GM19239 (cell line): Measurements from ENCODE around the gene ZDHHC9.

Experiments used
- DNase-seq: peaks from one replicate; pipeline ENCODE4 v3.0.0; 2011; ENCODE audit warnings: low spot score; ENCODE audit not compliant: insufficient read length
- FAIRE-seq: peaks from 2 replicates; lab custom pipeline; 2011; peaks lifted over from hg19 to GRCh38; lab: Jason Lieb, UNC

The ZDHHC9 gene

DNA sequence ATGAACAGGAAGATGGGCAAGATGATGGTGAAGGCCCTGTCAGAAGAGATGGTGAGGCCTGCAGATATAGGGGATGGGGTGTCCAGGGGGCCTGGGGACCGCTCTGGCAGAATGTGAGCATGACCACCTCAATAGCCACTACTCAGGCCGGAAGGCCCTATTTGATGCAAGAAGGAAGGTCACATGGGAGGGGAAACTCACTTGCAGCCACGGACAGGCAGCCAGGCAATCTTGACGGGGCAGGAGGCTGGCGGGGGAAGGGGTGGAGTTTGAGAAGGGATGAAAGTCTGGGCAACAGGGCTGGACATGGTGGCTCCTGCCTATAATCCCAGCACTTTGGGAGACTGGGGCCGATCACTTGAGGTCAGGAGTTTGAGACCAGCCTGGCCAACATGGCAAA, 55.2 kb downstream of the ZDHHC9 start:
- FAIRE-seq = no peak
- DNase-seq = no peak

GRCh38 chrX:129787336-129788055, 56.2 kb downstream of the ZDHHC9 start:
- DNase-seq = no peak
- peak; percentile 31 for FAIRE-seq

DNA sequence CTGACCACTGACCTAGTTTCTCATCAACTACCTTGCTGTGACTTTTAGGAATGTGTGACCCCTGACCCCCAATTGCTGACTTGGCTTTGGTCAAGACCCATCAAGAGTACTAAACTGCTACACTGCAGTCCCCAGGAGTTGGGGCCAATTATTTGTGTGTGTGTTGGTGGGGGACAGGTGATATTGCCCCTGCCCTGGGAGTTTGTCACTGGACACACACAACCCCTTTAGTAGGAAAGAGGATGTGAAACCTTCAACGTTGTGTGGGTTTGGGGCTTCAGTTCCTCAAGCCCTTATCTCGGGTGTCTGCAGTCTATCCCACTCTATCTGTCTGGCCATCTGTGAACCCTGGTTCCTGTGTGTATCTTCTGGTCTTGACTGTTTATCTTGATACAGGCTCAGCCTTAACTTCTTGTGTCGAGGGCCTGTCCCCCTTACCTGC, 57.5 kb downstream of the ZDHHC9 start:
- DNase-seq = peak; percentile 40

GRCh38 chrX:129785160-129785947, 58.3 kb downstream of the ZDHHC9 start:
- no peak for DNase-seq
- peak; percentile 80 for FAIRE-seq

More for the DNA sequence above, 57.5 kb downstream of the ZDHHC9 start:
- FAIRE-seq = peak; percentile 100

GRCh38 chrX:129784371-129784770, 59.3 kb downstream of the ZDHHC9 start:
- peak; percentile 88 for FAIRE-seq

GRCh38 chrX:129783291-129783713, 60.4 kb downstream of the ZDHHC9 start:
- FAIRE-seq (peak; percentile 57), DNase-seq (no peak)

More at GRCh38 chrX:129784371-129784770, 59.3 kb downstream of the ZDHHC9 start:
- DNase-seq = no peak

DNA sequence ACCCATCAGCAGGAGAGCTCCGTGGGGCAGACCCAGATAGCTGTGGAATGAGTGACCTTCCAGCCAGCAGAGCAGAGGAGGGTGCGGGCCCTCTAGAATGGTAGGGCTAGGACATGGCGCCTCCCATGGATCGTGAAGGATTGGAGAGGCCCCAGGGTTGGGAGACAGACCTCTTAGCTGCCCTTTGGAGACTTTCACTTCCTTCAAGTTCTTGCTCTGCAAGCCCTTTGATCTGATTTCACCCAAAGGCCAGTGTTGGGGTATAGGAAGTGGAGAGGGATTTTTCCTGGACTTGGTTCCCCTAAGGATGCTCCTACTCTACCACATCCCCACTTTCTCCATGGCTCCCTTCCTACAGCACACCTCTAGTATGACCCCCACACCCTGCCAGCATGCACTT, 61.0 kb downstream of the ZDHHC9 start:
- DNase-seq = no peak
- peak; percentile 52 for FAIRE-seq

- FAIRE-seq = no peak
- DNase-seq = no peak
These were observed 61.8 kb downstream of the ZDHHC9 start for GRCh38 chrX:129781680-129782495.

- DNase-seq (no peak), FAIRE-seq (peak; percentile 100)
These were observed 62.5 kb downstream of the ZDHHC9 start for GRCh38 chrX:129781134-129781672.

GRCh38 chrX:129780441-129781105, 63.1 kb downstream of the ZDHHC9 start:
- FAIRE-seq (no peak), DNase-seq (no peak)

GRCh38 chrX:129779747-129780146, 63.9 kb downstream of the ZDHHC9 start, which contains the start of gene SASH3:
SASH3 (plus strand) TSS chrX:129779949; CDS start chrX:129780098, 149 bp downstream.
- DNase-seq (no peak), FAIRE-seq (no peak)

DNA sequence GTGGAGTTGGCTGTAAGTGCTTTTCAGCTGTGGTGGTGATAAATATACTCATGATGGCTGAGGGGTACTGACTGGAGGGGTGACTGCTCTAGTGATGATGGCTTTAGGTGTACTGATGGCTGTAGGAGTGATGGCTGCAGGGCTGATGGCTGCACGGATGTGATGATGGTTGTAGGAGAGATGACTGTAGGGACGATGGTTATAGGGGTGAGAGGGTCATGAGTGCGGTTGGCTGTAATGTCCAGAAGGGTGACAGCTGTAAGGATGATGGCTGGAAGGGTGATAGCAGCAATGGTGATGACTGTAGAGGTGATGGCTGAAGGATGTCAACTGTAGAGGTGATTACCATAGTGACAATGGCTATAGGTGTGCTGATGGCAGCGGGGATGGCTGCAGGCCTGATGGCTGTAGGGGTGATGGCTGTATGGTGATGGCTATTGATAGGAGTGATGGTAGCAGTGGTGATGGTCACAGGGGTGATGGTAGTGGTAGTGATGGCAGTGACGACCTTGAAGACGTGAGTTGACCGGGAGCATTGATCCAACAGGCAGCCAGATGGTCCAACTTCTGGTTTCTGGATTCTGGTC, 64.5 kb downstream of the ZDHHC9 start:
- FAIRE-seq = no peak
- DNase-seq = no peak

DNA sequence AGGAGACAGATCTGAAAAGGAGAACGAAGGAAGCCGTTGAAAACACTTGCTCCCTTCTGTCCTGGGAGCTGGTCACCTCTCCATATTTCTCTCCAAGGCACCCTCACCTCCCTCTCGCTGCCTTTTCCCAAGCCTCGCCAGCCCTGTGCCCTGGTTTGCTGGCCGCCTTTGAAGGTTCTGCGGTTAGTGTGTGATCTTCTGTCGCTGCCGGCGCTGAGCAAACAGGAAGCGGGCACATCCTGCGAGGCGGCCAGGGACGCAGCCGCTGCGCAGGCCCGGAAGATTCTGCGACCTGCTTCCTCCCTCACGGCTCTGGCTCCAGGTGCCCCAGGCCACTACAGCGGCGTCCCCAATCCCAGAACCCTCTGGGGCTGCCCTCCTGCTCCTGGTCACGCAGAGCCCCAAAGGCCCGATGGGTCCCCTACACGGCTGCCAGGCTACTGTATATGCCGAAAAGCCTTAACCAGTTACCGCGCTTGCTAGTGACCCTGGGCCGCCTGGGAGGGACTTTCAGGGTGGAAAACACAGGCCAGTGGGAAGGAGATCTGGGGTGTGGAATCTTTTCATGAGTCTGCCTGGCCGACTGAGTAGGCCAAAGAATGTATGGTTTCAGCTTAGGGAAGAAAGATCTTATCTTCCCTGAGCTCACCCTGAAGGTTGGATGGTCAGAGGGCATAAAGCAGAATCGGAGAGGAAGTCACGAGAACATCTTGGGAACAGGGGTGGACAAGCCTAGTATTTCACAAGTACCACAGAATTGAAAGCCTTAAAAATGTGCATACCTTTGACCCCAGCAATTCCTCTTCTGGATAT, 66.3 kb downstream of the ZDHHC9 start:
- DNase-seq (no peak), FAIRE-seq (peak; percentile 100)

GRCh38 chrX:129773649-129774458, 69.8 kb downstream of the ZDHHC9 start:
- FAIRE-seq = peak; percentile 96

GRCh38 chrX:129772796-129773431, 70.8 kb downstream of the ZDHHC9 start:
- peak; percentile 99 for FAIRE-seq
- no peak for DNase-seq

More at GRCh38 chrX:129773649-129774458, 69.8 kb downstream of the ZDHHC9 start:
- DNase-seq = no peak

- DNase-seq (no peak), FAIRE-seq (peak; percentile 94)
These were observed 72.3 kb downstream of the ZDHHC9 start for GRCh38 chrX:129771266-129771995.
